ENCODE measurements around the gene PARP3.

GRCh38 chr3:51949121-51949520 is 7.0 kb downstream of the PARP3 start:
- TF ChIP-seq ZBTB4 (CRISPR knock-in tag; IDR thresholded peaks at IDR 0.05), result no peak
- TF ChIP-seq TAF1 (IDR thresholded peaks at IDR 0.05; ENCODE audit: borderline replicate concordance, low read depth, low read length), result no peak
- TF ChIP-seq HDAC2 (IDR thresholded peaks at IDR 0.05), result no peak
- TF ChIP-seq ATF2 (IDR thresholded peaks at IDR 0.05; ENCODE audit: low read length), result no peak
- no peak for TF ChIP-seq CTCF (IDR thresholded peaks at IDR 0.05 in 2 of 3, conservative IDR thresholded peaks at IDR 0.05 in 1 of 3; ENCODE audit: control insufficient read depth in 2 of 3, extremely low read depth in 1 of 3, insufficient read depth in 1 of 3, low read depth in 3 of 3, low read length in 3 of 3)
- no peak for TF ChIP-seq BRCA1 (IDR thresholded peaks at IDR 0.05; ENCODE audit: low read depth, low read length)
- TF ChIP-seq TCF12 (IDR thresholded peaks at IDR 0.05; ENCODE audit: low read depth, low read length), result no peak
- no peak for TF ChIP-seq EZH2 (IDR thresholded peaks at IDR 0.05; ENCODE audit: borderline replicate concordance, control insufficient read depth, low read depth, low read length)
- no peak for TF ChIP-seq POLR2AphosphoS5 (IDR thresholded peaks at IDR 0.05; ENCODE audit: low read length)

All from GM12878 (cell line).